HepG2 (cell line): ENCODE data around the gene KLF9. TPM values are rescaled to one million over a fixed set of nuclear protein-coding genes. Genes with fewer than 3 reads are reported as not detected.

Experiments used
- CCAR2 ChIP-seq: fragments of 200-400 bp; formaldehyde crosslinking; optimal IDR thresholded peaks from 2 replicates; pipeline ENCODE3; 2018; ENCODE audit warnings: low read depth, mild to moderate bottlenecking, low read length, moderate library complexity
- HCFC1 ChIP-seq: fragments of 150-350 bp; IDR thresholded peaks from 2 replicates; pipeline ENCODE4 v1.6.1; 2014; ENCODE audit warnings: low read depth, low read length
- HHEX ChIP-seq: IDR thresholded peaks from 2 replicates; pipeline ENCODE4 v1.6.1; 2016; ENCODE audit warnings: control low read depth
- NFYB ChIP-seq: sonication (generic); formaldehyde crosslinking; IDR thresholded peaks from 2 replicates; pipeline ENCODE4 v1.4.0; 2020; ENCODE audit warnings: missing genetic modification reagents
- SKI ChIP-seq: fragments of 450-650 bp; IDR thresholded peaks from one replicate; pipeline ENCODE4 v1.6.1; 2018; ENCODE audit warnings: mild to moderate bottlenecking; ENCODE audit not compliant: partially characterized antibody
- ZNF713 ChIP-seq: sonication (generic); formaldehyde crosslinking; IDR thresholded peaks from 2 replicates; pipeline ENCODE4 v1.4.0; 2020; ENCODE audit warnings: mild to moderate bottlenecking, missing genetic modification reagents
- ZNF790 ChIP-seq: sonication (generic); formaldehyde crosslinking; IDR thresholded peaks from 2 replicates; pipeline ENCODE4 v1.8.0; 2022; ENCODE audit warnings: missing genetic modification reagents, mild to moderate bottlenecking, borderline replicate concordance
- polyA plus RNA-seq, 8 experiments: library from polyadenylated mRNA; depleted of rRNA in 3 of 8; stranded (reverse) in 7 of 8; unstranded in 1 of 8; fragments of >200 nt; fragmentation: Illumina TruSeq in 4 of 8; extraction: Trizol in 4 of 8; gene quantifications; 2 replicates each; pipeline versions ENCODE4 v1.2.1 to v1.2.3, GENCODE V29; 2011 to 2016; ENCODE audit warnings: low read depth in 4 of 8, missing spikeins in 1 of 8, mixed read lengths in 1 of 8; ENCODE audit not compliant: insufficient read depth in 1 of 8
- total RNA-seq, 5 experiments: library from RNA; depleted of rRNA; stranded (reverse); fragments of >200 nt; fragmentation: Illumina TruSeq; extraction: Trizol; gene quantifications; 2 replicates each; pipeline ENCODE4 v1.2.3, GENCODE V29; 2016; ENCODE audit warnings: low read depth in 1 of 5
- TF ChIP-seq, protein P1 (sequence below): sonication (generic); formaldehyde crosslinking; IDR thresholded peaks from 2 replicates; pipeline ENCODE4 v1.5.0; 2020; ENCODE audit warnings: mild to moderate bottlenecking, missing genetic modification reagents, borderline replicate concordance
- TF ChIP-seq, protein P2 (sequence below): IDR thresholded peaks from 2 replicates; pipeline ENCODE4 v1.4.0; 2020; ENCODE audit warnings: mild to moderate bottlenecking, missing genetic modification reagents

Gene KLF9
- total and polyA plus RNA-seq, 2 of the 13 experiments (the other 11 are each of a cell fraction or from before 2014, with no cell fraction given): 5.7 to 7.2 TPM

DNA sequence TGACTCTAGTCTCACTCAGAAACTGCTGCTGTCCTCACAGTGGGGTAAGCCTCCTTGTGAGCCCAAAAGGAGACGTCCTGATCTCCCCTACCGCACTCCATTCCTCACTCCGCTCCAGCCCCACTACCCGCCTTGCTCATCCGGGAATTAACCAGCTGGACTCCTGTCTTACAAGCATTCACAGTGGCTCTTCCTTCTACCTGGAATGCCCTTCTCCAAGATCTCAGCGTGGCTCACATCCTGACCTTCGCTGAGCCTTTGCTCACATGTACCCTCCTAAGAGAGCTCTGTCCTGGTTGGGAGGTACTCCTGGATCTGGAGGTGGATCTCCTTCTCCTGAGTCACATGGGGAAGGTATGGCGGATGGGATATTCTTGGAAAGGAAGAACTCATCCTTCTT lies 10.7 kb upstream of the KLF9 start (continued):
- TF ChIP-seq HCFC1 (no peak), SKI (no peak), ZNF713 (CRISPR knock-in tag) (no peak), ZNF790 (CRISPR knock-in tag) (no peak), CCAR2 (no peak), HHEX (no peak), NFYB (CRISPR knock-in tag) (no peak)
- TF ChIP-seq, protein P1, sequence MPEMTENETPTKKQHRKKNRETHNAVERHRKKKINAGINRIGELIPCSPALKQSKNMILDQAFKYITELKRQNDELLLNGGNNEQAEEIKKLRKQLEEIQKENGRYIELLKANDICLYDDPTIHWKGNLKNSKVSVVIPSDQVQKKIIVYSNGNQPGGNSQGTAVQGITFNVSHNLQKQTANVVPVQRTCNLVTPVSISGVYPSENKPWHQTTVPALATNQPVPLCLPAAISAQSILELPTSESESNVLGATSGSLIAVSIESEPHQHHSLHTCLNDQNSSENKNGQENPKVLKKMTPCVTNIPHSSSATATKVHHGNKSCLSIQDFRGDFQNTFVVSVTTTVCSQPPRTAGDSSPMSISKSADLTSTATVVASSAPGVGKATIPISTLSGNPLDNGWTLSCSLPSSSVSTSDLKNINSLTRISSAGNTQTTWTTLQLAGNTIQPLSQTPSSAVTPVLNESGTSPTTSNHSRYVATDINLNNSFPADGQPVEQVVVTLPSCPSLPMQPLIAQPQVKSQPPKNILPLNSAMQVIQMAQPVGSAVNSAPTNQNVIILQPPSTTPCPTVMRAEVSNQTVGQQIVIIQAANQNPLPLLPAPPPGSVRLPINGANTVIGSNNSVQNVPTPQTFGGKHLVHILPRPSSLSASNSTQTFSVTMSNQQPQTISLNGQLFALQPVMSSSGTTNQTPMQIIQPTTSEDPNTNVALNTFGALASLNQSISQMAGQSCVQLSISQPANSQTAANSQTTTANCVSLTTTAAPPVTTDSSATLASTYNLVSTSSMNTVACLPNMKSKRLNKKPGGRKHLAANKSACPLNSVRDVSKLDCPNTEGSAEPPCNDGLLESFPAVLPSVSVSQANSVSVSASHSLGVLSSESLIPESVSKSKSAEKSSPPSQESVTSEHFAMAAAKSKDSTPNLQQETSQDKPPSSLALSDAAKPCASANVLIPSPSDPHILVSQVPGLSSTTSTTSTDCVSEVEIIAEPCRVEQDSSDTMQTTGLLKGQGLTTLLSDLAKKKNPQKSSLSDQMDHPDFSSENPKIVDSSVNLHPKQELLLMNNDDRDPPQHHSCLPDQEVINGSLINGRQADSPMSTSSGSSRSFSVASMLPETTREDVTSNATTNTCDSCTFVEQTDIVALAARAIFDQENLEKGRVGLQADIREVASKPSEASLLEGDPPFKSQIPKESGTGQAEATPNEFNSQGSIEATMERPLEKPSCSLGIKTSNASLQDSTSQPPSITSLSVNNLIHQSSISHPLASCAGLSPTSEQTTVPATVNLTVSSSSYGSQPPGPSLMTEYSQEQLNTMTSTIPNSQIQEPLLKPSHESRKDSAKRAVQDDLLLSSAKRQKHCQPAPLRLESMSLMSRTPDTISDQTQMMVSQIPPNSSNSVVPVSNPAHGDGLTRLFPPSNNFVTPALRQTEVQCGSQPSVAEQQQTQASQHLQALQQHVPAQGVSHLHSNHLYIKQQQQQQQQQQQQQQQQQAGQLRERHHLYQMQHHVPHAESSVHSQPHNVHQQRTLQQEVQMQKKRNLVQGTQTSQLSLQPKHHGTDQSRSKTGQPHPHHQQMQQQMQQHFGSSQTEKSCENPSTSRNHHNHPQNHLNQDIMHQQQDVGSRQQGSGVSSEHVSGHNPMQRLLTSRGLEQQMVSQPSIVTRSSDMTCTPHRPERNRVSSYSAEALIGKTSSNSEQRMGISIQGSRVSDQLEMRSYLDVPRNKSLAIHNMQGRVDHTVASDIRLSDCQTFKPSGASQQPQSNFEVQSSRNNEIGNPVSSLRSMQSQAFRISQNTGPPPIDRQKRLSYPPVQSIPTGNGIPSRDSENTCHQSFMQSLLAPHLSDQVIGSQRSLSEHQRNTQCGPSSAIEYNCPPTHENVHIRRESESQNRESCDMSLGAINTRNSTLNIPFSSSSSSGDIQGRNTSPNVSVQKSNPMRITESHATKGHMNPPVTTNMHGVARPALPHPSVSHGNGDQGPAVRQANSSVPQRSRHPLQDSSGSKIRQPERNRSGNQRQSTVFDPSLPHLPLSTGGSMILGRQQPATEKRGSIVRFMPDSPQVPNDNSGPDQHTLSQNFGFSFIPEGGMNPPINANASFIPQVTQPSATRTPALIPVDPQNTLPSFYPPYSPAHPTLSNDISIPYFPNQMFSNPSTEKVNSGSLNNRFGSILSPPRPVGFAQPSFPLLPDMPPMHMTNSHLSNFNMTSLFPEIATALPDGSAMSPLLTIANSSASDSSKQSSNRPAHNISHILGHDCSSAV: no peak
- TF ChIP-seq, protein P2, sequence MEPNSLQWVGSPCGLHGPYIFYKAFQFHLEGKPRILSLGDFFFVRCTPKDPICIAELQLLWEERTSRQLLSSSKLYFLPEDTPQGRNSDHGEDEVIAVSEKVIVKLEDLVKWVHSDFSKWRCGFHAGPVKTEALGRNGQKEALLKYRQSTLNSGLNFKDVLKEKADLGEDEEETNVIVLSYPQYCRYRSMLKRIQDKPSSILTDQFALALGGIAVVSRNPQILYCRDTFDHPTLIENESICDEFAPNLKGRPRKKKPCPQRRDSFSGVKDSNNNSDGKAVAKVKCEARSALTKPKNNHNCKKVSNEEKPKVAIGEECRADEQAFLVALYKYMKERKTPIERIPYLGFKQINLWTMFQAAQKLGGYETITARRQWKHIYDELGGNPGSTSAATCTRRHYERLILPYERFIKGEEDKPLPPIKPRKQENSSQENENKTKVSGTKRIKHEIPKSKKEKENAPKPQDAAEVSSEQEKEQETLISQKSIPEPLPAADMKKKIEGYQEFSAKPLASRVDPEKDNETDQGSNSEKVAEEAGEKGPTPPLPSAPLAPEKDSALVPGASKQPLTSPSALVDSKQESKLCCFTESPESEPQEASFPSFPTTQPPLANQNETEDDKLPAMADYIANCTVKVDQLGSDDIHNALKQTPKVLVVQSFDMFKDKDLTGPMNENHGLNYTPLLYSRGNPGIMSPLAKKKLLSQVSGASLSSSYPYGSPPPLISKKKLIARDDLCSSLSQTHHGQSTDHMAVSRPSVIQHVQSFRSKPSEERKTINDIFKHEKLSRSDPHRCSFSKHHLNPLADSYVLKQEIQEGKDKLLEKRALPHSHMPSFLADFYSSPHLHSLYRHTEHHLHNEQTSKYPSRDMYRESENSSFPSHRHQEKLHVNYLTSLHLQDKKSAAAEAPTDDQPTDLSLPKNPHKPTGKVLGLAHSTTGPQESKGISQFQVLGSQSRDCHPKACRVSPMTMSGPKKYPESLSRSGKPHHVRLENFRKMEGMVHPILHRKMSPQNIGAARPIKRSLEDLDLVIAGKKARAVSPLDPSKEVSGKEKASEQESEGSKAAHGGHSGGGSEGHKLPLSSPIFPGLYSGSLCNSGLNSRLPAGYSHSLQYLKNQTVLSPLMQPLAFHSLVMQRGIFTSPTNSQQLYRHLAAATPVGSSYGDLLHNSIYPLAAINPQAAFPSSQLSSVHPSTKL (CRISPR knock-in tag): no peak
